ENCODE results near the gene TMEM132D. TPM values are rescaled to one million over a fixed set of nuclear protein-coding genes. Genes with fewer than 3 reads are reported as not detected.

Gene TMEM132D
- total RNA-seq, 2 experiments from 2014 or later, result not detected

GRCh38 chr12:129483111-129483893 lies 420.5 kb downstream of the TMEM132D start:
- H3K4me1 Mint-ChIP-seq (ENCODE audit: low read depth), result no peaks in the 10 kb centered on the region
- POLR2A ChIA-PET, result no interaction called here
- no peak overlapping the region for H3K27ac Mint-ChIP-seq
- CTCF ChIA-PET, result no interaction called here
- ATAC-seq (no peak), DNase-seq (no peak)
- peaks cover 7% of the 10 kb centered on the region for H3K9me3 Mint-ChIP-seq (ENCODE audit: insufficient read depth)
- no peaks in the 10 kb centered on the region for H3K36me3 Mint-ChIP-seq (ENCODE audit: low read depth)
- H3K4me3 Mint-ChIP-seq, result no peak overlapping the region
- no peaks in the 10 kb centered on the region for H3K27me3 Mint-ChIP-seq (ENCODE audit: low read depth)

- Mint-ChIP-seq H3K4me1 (ENCODE audit: low read depth) (no peaks in the 10 kb centered on the region), H3K27ac (no peak overlapping the region), H3K4me3 (no peak overlapping the region), H3K36me3 (ENCODE audit: low read depth) (no peaks in the 10 kb centered on the region), H3K9me3 (ENCODE audit: insufficient read depth) (peaks cover 10% of the 10 kb centered on the region), H3K27me3 (ENCODE audit: low read depth) (no peaks in the 10 kb centered on the region)
- DNase-seq, result no peak
- ATAC-seq, result no peak
- ChIA-PET POLR2A (no interaction called here), CTCF (no interaction called here)
Measured at GRCh38 chr12:129481921-129482320, 421.9 kb downstream of the TMEM132D start.

GRCh38 chr12:129470196-129470595 lies 433.6 kb downstream of the TMEM132D start:
- Mint-ChIP-seq H3K36me3 (ENCODE audit: low read depth) (no peaks in the 10 kb centered on the region), H3K27ac (no peak overlapping the region), H3K4me1 (ENCODE audit: low read depth) (no peaks in the 10 kb centered on the region), H3K4me3 (no peak overlapping the region), H3K27me3 (ENCODE audit: low read depth) (no peaks in the 10 kb centered on the region), H3K9me3 (ENCODE audit: insufficient read depth) (peaks cover 3% of the 10 kb centered on the region)
- CTCF ChIA-PET, result no interaction called here
- DNase-seq (no peak), ATAC-seq (no peak)
- POLR2A ChIA-PET, result no interaction called here

- Mint-ChIP-seq H3K9me3 (ENCODE audit: insufficient read depth) (peaks cover 3% of the 10 kb centered on the region), H3K4me3 (no peak overlapping the region), H3K36me3 (ENCODE audit: low read depth) (no peaks in the 10 kb centered on the region), H3K4me1 (ENCODE audit: low read depth) (no peaks in the 10 kb centered on the region), H3K27ac (no peak overlapping the region), H3K27me3 (ENCODE audit: low read depth) (no peaks in the 10 kb centered on the region)
- ATAC-seq, result no peak
- ChIA-PET CTCF (no interaction called here), POLR2A (no interaction called here)
- DNase-seq, result no peak
Measured at GRCh38 chr12:129467726-129468125, 436.1 kb downstream of the TMEM132D start.

GRCh38 chr12:129467289-129467688 lies 436.5 kb downstream of the TMEM132D start:
- H3K4me1 Mint-ChIP-seq (ENCODE audit: low read depth), result no peaks in the 10 kb centered on the region
- H3K9me3 Mint-ChIP-seq (ENCODE audit: insufficient read depth), result peaks cover 3% of the 10 kb centered on the region
- POLR2A ChIA-PET, result no interaction called here
- H3K27ac Mint-ChIP-seq, result no peak overlapping the region
- CTCF ChIA-PET, result no interaction called here
- H3K4me3 Mint-ChIP-seq, result no peak overlapping the region
- no peak for ATAC-seq
- no peak for DNase-seq
- no peaks in the 10 kb centered on the region for H3K36me3 Mint-ChIP-seq (ENCODE audit: low read depth)
- no peaks in the 10 kb centered on the region for H3K27me3 Mint-ChIP-seq (ENCODE audit: low read depth)

- Mint-ChIP-seq H3K4me1 (ENCODE audit: low read depth) (no peaks in the 10 kb centered on the region), H3K27me3 (ENCODE audit: low read depth) (no peaks in the 10 kb centered on the region), H3K9me3 (ENCODE audit: insufficient read depth) (peaks cover 3% of the 10 kb centered on the region), H3K27ac (no peak overlapping the region), H3K36me3 (ENCODE audit: low read depth) (no peaks in the 10 kb centered on the region), H3K4me3 (no peak overlapping the region)
- POLR2A ChIA-PET, result no interaction called here
- no peak for ATAC-seq
- no peak for DNase-seq
- CTCF ChIA-PET, result no interaction called here
Measured at GRCh38 chr12:129466499-129466898, 437.3 kb downstream of the TMEM132D start.

- Mint-ChIP-seq H3K9me3 (ENCODE audit: insufficient read depth) (peaks cover 11% of the 10 kb centered on the region), H3K36me3 (ENCODE audit: low read depth) (no peaks in the 10 kb centered on the region), H3K27me3 (ENCODE audit: low read depth) (no peaks in the 10 kb centered on the region), H3K4me3 (no peak overlapping the region), H3K4me1 (ENCODE audit: low read depth) (no peaks in the 10 kb centered on the region), H3K27ac (no peak overlapping the region)
- ATAC-seq (no peak), DNase-seq (no peak)
- ChIA-PET POLR2A (no interaction called here), CTCF (no interaction called here)
Measured at GRCh38 chr12:129459886-129460285, 443.9 kb downstream of the TMEM132D start.

- H3K27me3 Mint-ChIP-seq (ENCODE audit: low read depth), result no peaks in the 10 kb centered on the region
- H3K9me3 Mint-ChIP-seq (ENCODE audit: insufficient read depth), result no peaks in the 10 kb centered on the region
- no peaks in the 10 kb centered on the region for H3K4me1 Mint-ChIP-seq (ENCODE audit: low read depth)
- ChIA-PET CTCF (no interaction called here), POLR2A (no interaction called here)
- ATAC-seq, result no peak
- no peak overlapping the region for H3K4me3 Mint-ChIP-seq
- DNase-seq, result no peak
- H3K27ac Mint-ChIP-seq, result no peak overlapping the region
- no peaks in the 10 kb centered on the region for H3K36me3 Mint-ChIP-seq (ENCODE audit: low read depth)
Measured at GRCh38 chr12:129446696-129447095, 457.1 kb downstream of the TMEM132D start.

GRCh38 chr12:129440278-129440677 lies 463.5 kb downstream of the TMEM132D start:
- Mint-ChIP-seq H3K27me3 (ENCODE audit: low read depth) (no peaks in the 10 kb centered on the region), H3K4me1 (ENCODE audit: low read depth) (no peaks in the 10 kb centered on the region), H3K27ac (no peak overlapping the region), H3K4me3 (no peak overlapping the region), H3K9me3 (ENCODE audit: insufficient read depth) (peaks cover 4% of the 10 kb centered on the region), H3K36me3 (ENCODE audit: low read depth) (no peaks in the 10 kb centered on the region)
- ChIA-PET POLR2A (no interaction called here), CTCF (no interaction called here)
- ATAC-seq (no peak), DNase-seq (no peak)

GRCh38 chr12:129434790-129435189 lies 469.0 kb downstream of the TMEM132D start:
- Mint-ChIP-seq H3K36me3 (ENCODE audit: low read depth) (no peaks in the 10 kb centered on the region), H3K27me3 (ENCODE audit: low read depth) (no peaks in the 10 kb centered on the region), H3K27ac (no peak overlapping the region), H3K4me1 (ENCODE audit: low read depth) (no peaks in the 10 kb centered on the region), H3K4me3 (no peak overlapping the region), H3K9me3 (ENCODE audit: insufficient read depth) (peaks cover 9% of the 10 kb centered on the region)
- no peak for ATAC-seq
- DNase-seq, result no peak
- POLR2A ChIA-PET, result no interaction called here
- CTCF ChIA-PET, result no interaction called here

GRCh38 chr12:129428240-129428936 lies 475.4 kb downstream of the TMEM132D start:
- H3K36me3 Mint-ChIP-seq (ENCODE audit: low read depth), result no peaks in the 10 kb centered on the region
- ChIA-PET CTCF (no interaction called here), POLR2A (no interaction called here)
- H3K9me3 Mint-ChIP-seq (ENCODE audit: insufficient read depth), result peaks cover 7% of the 10 kb centered on the region
- H3K4me1 Mint-ChIP-seq (ENCODE audit: low read depth), result no peaks in the 10 kb centered on the region
- DNase-seq (no peak), ATAC-seq (no peak)
- no peak overlapping the region for H3K27ac Mint-ChIP-seq
- no peaks in the 10 kb centered on the region for H3K27me3 Mint-ChIP-seq (ENCODE audit: low read depth)
- H3K4me3 Mint-ChIP-seq, result no peak overlapping the region

GRCh38 chr12:129423041-129423580 lies 480.7 kb downstream of the TMEM132D start:
- no peaks in the 10 kb centered on the region for H3K27me3 Mint-ChIP-seq (ENCODE audit: low read depth)
- DNase-seq, result no peak
- no peak for ATAC-seq
- no peak overlapping the region for H3K4me3 Mint-ChIP-seq
- no peaks in the 10 kb centered on the region for H3K36me3 Mint-ChIP-seq (ENCODE audit: low read depth)
- ChIA-PET POLR2A (no interaction called here), CTCF (no interaction called here)
- no peak overlapping the region for H3K27ac Mint-ChIP-seq
- no peaks in the 10 kb centered on the region for H3K4me1 Mint-ChIP-seq (ENCODE audit: low read depth)
- peaks cover 3% of the 10 kb centered on the region for H3K9me3 Mint-ChIP-seq (ENCODE audit: insufficient read depth)
